Osteoblast (primary cell): ENCODE measurements around the gene TNFRSF1A. TPM values are rescaled to one million over a fixed set of nuclear protein-coding genes. Genes with fewer than 3 reads are reported as not detected.
A peak's percentile ranks its signal among the peaks of the same experiment; 100 is the strongest.

Experiments
- DNase-seq: peaks from one replicate; pipeline ENCODE4 v3.0.0; 2011; ENCODE audit warnings: low spot score, mixed read lengths; ENCODE audit not compliant: insufficient read length; ENCODE audit errors: missing footprints
- H2AFZ ChIP-seq: 2 replicates; pipeline ENCODE4 v1.6.0; 2011; ENCODE audit warnings: mild to moderate bottlenecking, low read length
- H3K27ac ChIP-seq: 2 replicates; pipeline ENCODE4 v1.5.1; 2011; ENCODE audit warnings: mild to moderate bottlenecking, low read depth, low read length, moderate library complexity
- H3K27me3 ChIP-seq: 2 replicates; pipeline ENCODE4 v1.6.0; 2012; ENCODE audit warnings: mild to moderate bottlenecking, control low read depth, inconsistent platforms, low read length, moderate library complexity; ENCODE audit not compliant: insufficient read depth
- H3K36me3 ChIP-seq: 2 replicates; pipeline ENCODE4 v1.5.1; 2011; ENCODE audit warnings: mild to moderate bottlenecking, low read length, control low read depth, moderate library complexity; ENCODE audit not compliant: insufficient read depth
- H3K4me1 ChIP-seq: 2 replicates; pipeline ENCODE4 v1.5.1; 2011; ENCODE audit warnings: mild to moderate bottlenecking, low read length, control low read depth, moderate library complexity; ENCODE audit not compliant: insufficient read depth
- H3K4me2 ChIP-seq: 2 replicates; pipeline ENCODE4 v1.6.0; 2011; ENCODE audit warnings: mild to moderate bottlenecking, low read length; ENCODE audit not compliant: insufficient read depth
- H3K4me3 ChIP-seq: fragments of 200-600 bp; sonication (generic); 3 replicates; pipeline ENCODE4 v1.5.1; 2012; ENCODE audit warnings: mild to moderate bottlenecking, low read length, inconsistent platforms; ENCODE audit not compliant: insufficient read depth
- H3K79me2 ChIP-seq: 2 replicates; pipeline ENCODE4 v1.6.0; 2012; ENCODE audit warnings: mild to moderate bottlenecking, low read length, control low read depth, inconsistent platforms; ENCODE audit not compliant: insufficient read depth
- H3K9me3 ChIP-seq: 2 replicates; pipeline ENCODE4 v1.5.1; 2011; ENCODE audit warnings: low read depth, low read length, control low read depth
- H4K20me1 ChIP-seq: 2 replicates; pipeline ENCODE4 v1.6.0; 2012; ENCODE audit warnings: mild to moderate bottlenecking, low read length, control low read depth; ENCODE audit not compliant: insufficient read depth
- CTCF ChIP-seq: IDR thresholded peaks from 2 replicates; pipeline ENCODE4 v1.5.1; 2011; ENCODE audit warnings: mild to moderate bottlenecking, low read depth, low read length, moderate library complexity; ENCODE audit errors: extremely low read depth
- total RNA-seq: library from RNA; depleted of rRNA; stranded (reverse); fragments of >200 nt; gene quantifications from 2 replicates; pipeline ENCODE4 v1.2.3, GENCODE V29; 2012

The TNFRSF1A gene
- total RNA-seq, 1 donor = 228 TPM

GRCh38 chr12:6335451-6336078 lies 6.3 kb downstream of the TNFRSF1A start:
- DNase-seq = peak; percentile 98
- no peaks in the 10 kb centered on the region for H3K9me3 ChIP-seq
- H3K4me1 ChIP-seq = peaks cover 83% of the 10 kb centered on the region
- H3K36me3 ChIP-seq = peaks cover 54% of the 10 kb centered on the region
- H2AFZ ChIP-seq = no peak overlapping the region
- H3K27ac ChIP-seq = peak overlapping the region; percentile 99
- peaks cover 90% of the 10 kb centered on the region for H3K79me2 ChIP-seq
- H4K20me1 ChIP-seq = peaks cover 77% of the 10 kb centered on the region
- no peaks in the 10 kb centered on the region for H3K27me3 ChIP-seq
- H3K4me2 ChIP-seq = peak overlapping the region; percentile 96
- H3K4me3 ChIP-seq = peak overlapping the region; percentile 66
- TF ChIP-seq CTCF = peak; percentile 77

GRCh38 chr12:6334940-6335450 lies 6.9 kb downstream of the TNFRSF1A start:
- Histone ChIP-seq H3K4me1 (peaks cover 82% of the 10 kb centered on the region), H2AFZ (no peak overlapping the region), H3K27me3 (no peaks in the 10 kb centered on the region), H3K9me3 (no peaks in the 10 kb centered on the region), H3K4me2 (peak overlapping the region; percentile 96), H3K79me2 (peaks cover 90% of the 10 kb centered on the region), H3K36me3 (peaks cover 59% of the 10 kb centered on the region), H3K4me3 (peak overlapping the region; percentile 66), H3K27ac (peak overlapping the region; percentile 99), H4K20me1 (peaks cover 72% of the 10 kb centered on the region)
- TF ChIP-seq CTCF = no peak
- DNase-seq = peak; percentile 67

GRCh38 chr12:6334359-6334758 lies 7.5 kb downstream of the TNFRSF1A start:
- Histone ChIP-seq H3K79me2 (peaks cover 88% of the 10 kb centered on the region), H3K4me1 (peaks cover 75% of the 10 kb centered on the region), H3K4me2 (peak overlapping the region; percentile 96), H2AFZ (no peak overlapping the region), H3K4me3 (peak overlapping the region; percentile 6), H3K36me3 (peaks cover 65% of the 10 kb centered on the region), H4K20me1 (peaks cover 65% of the 10 kb centered on the region), H3K9me3 (no peaks in the 10 kb centered on the region), H3K27me3 (no peaks in the 10 kb centered on the region), H3K27ac (peak overlapping the region; percentile 99)
- no peak for DNase-seq
- TF ChIP-seq CTCF = no peak

- Histone ChIP-seq H3K4me2 (peak overlapping the region; percentile 57), H3K79me2 (peaks cover 88% of the 10 kb centered on the region), H3K27ac (peak overlapping the region; percentile 99), H3K36me3 (peaks cover 68% of the 10 kb centered on the region), H3K9me3 (no peaks in the 10 kb centered on the region), H2AFZ (no peak overlapping the region), H3K4me1 (peaks cover 67% of the 10 kb centered on the region), H3K27me3 (no peaks in the 10 kb centered on the region), H3K4me3 (peak overlapping the region; percentile 6), H4K20me1 (peaks cover 57% of the 10 kb centered on the region)
- no peak for TF ChIP-seq CTCF
- peak; percentile 96 for DNase-seq
Measured at GRCh38 chr12:6333566-6333965, 8.3 kb downstream of the TNFRSF1A start.
